HepG2 (cell line): ENCODE data around the gene UBE3D.

ENCODE experiments used
- EZH2 ChIP-seq: conservative IDR thresholded peaks from 2 replicates; pipeline ENCODE4 v1.6.1; 2012; ENCODE audit warnings: mild to moderate bottlenecking, low read depth, low read length, moderate library complexity
- MTF1 ChIP-seq: sonication (generic); formaldehyde crosslinking; IDR thresholded peaks from 2 replicates; pipeline ENCODE4 v1.5.0; 2020; ENCODE audit warnings: missing genetic modification reagents
- TF ChIP-seq, protein P1 (sequence below): sonication (generic); formaldehyde crosslinking; IDR thresholded peaks from 2 replicates; pipeline ENCODE4 v1.5.0; 2020; ENCODE audit warnings: mild to moderate bottlenecking, missing genetic modification reagents, moderate library complexity
- TF ChIP-seq, protein P2 (sequence below): sonication (generic); formaldehyde crosslinking; IDR thresholded peaks from 2 replicates; pipeline ENCODE4 v1.8.0; 2022; ENCODE audit warnings: missing genetic modification reagents, mild to moderate bottlenecking, moderate library complexity, borderline replicate concordance

DNA sequence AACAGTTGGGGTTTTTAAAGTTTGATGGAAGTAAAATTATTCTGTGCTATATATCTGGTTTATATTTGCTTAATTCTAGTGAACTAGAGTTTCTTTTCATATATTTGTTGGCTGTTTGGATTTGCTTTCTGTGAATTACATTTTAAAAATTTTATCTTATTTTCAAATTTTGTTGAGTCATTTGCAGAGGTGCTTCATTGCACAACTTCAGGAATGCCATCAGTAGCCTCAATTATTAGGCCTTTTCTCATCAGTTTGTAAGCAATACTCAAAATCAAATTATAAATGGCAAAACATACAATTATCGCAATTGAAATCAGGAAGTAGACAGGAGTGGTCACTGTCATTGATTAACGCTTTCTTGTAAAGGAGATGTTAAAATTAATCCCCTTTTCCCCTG, 96.9 kb downstream of the UBE3D start:
- TF ChIP-seq MTF1 (CRISPR knock-in tag) (no peak), EZH2 (no peak)
- TF ChIP-seq, protein P1, sequence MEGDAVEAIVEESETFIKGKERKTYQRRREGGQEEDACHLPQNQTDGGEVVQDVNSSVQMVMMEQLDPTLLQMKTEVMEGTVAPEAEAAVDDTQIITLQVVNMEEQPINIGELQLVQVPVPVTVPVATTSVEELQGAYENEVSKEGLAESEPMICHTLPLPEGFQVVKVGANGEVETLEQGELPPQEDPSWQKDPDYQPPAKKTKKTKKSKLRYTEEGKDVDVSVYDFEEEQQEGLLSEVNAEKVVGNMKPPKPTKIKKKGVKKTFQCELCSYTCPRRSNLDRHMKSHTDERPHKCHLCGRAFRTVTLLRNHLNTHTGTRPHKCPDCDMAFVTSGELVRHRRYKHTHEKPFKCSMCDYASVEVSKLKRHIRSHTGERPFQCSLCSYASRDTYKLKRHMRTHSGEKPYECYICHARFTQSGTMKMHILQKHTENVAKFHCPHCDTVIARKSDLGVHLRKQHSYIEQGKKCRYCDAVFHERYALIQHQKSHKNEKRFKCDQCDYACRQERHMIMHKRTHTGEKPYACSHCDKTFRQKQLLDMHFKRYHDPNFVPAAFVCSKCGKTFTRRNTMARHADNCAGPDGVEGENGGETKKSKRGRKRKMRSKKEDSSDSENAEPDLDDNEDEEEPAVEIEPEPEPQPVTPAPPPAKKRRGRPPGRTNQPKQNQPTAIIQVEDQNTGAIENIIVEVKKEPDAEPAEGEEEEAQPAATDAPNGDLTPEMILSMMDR (CRISPR knock-in tag): no peak
- TF ChIP-seq, protein P2, sequence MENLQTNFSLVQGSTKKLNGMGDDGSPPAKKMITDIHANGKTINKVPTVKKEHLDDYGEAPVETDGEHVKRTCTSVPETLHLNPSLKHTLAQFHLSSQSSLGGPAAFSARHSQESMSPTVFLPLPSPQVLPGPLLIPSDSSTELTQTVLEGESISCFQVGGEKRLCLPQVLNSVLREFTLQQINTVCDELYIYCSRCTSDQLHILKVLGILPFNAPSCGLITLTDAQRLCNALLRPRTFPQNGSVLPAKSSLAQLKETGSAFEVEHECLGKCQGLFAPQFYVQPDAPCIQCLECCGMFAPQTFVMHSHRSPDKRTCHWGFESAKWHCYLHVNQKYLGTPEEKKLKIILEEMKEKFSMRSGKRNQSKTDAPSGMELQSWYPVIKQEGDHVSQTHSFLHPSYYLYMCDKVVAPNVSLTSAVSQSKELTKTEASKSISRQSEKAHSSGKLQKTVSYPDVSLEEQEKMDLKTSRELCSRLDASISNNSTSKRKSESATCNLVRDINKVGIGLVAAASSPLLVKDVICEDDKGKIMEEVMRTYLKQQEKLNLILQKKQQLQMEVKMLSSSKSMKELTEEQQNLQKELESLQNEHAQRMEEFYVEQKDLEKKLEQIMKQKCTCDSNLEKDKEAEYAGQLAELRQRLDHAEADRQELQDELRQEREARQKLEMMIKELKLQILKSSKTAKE: no peak
